Rectal smooth muscle tissue (tissue), 1 donor: ENCODE measurements around the gene IL10RA.
"Not testable (repeated sequence)": the region's sequence is repeated elsewhere in the genome, so short reads cannot be mapped to it uniquely, and the experiment has no call there.

Experiments used
- H3K27ac ChIP-seq: one replicate; pipeline ENCODE4 v1.7.0; 2013; ENCODE audit warnings: low read depth, low read length, inconsistent platforms
- H3K27me3 ChIP-seq: one replicate; pipeline ENCODE4 v1.7.0; 2013; ENCODE audit warnings: low read length; ENCODE audit not compliant: control insufficient read depth, insufficient read depth
- H3K36me3 ChIP-seq: one replicate; pipeline ENCODE4 v1.7.0; 2013; ENCODE audit warnings: low read length; ENCODE audit not compliant: control insufficient read depth, insufficient read depth
- H3K4me1 ChIP-seq: one replicate; pipeline ENCODE4 v1.7.0; 2013; ENCODE audit warnings: low read length; ENCODE audit not compliant: control insufficient read depth, insufficient read depth
- H3K4me3 ChIP-seq: one replicate; pipeline ENCODE4 v1.7.0; 2013; ENCODE audit warnings: low read length
- H3K9ac ChIP-seq: one replicate; pipeline ENCODE4 v1.7.0; 2013; ENCODE audit warnings: low read length

The IL10RA gene

GRCh38 chr11:117970400-117971024 is 15.7 kb upstream of the IL10RA start:
- Histone ChIP-seq H3K9ac (no peak overlapping the region), H3K27ac (no peak overlapping the region), H3K4me3 (no peak overlapping the region), H3K27me3 (no peaks in the 10 kb centered on the region), H3K36me3 (no peaks in the 10 kb centered on the region), H3K4me1 (no peaks in the 10 kb centered on the region)

DNA sequence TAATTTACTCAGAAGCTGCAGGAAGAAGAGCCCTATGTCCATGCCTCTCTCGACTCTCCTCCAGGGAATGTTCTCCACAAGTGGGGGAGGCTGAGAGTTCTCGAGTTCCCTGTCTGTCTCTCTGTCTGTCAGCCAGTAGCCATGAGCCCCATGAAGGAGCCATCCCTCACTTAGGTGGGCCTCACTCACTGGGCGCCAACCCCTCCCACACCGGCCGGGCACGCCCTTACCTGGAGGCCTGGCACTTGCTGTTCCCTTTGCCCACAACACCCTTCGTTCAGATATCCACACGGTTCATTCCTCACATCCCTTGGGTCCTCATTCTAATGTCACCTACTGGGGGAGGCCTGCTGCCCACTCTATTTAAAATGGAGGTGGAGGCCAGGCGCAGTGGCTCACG is 14.2 kb upstream of the IL10RA start:
- H3K36me3 ChIP-seq = no peaks in the 10 kb centered on the region
- no peak overlapping the region for H3K27ac ChIP-seq
- H3K27me3 ChIP-seq = no peaks in the 10 kb centered on the region
- no peak overlapping the region for H3K9ac ChIP-seq
- H3K4me1 ChIP-seq = no peaks in the 10 kb centered on the region
- no peak overlapping the region for H3K4me3 ChIP-seq

DNA sequence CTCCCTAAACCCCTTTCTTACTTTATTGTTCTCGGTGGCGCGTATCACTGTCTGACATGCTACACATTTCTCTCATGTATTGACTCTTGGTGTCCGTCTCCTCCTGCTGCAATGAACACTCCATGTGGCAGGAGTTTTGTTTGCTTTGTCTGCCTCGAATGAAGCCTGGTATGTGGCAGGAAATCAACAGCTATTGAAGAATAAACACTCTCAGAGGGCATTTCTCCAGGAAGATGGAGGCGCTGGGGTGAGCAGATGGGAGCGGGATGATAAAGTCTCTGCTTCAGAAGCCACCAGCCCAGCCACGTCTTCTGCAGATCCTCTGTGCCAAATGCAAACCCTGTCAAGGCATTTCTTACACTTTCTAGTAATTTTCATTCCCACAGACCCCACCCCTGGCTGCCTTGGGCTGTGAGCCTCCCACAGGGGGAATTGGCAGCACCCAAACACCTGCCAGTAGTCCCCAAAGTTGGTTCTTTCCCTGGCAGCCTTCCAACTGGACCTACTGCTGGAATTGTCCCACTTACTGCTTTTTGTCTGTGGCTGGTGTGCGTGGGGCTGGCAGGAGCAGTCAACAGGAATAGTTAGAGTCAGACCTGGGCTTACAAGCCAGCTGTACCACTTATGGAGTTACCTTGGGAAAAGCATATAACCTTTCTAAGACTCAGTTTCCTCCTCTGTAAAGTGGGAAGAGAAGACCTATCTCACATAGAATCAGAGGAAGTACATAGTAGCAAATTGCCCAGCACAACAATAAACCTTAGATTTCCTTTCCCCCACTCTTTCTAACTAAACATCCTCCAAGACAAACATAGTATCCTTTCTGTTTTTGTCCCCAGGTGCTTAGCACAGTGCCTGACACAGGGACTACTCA is 13.3 kb upstream of the IL10RA start:
- no peak overlapping the region for H3K9ac ChIP-seq
- no peaks in the 10 kb centered on the region for H3K27me3 ChIP-seq
- H3K27ac ChIP-seq = no peak overlapping the region
- H3K4me1 ChIP-seq = no peaks in the 10 kb centered on the region
- H3K4me3 ChIP-seq = no peak overlapping the region
- H3K36me3 ChIP-seq = no peaks in the 10 kb centered on the region

- Histone ChIP-seq H3K4me3 (no peak overlapping the region), H3K36me3 (no peaks in the 10 kb centered on the region), H3K27ac (no peak overlapping the region), H3K9ac (no peak overlapping the region), H3K4me1 (no peaks in the 10 kb centered on the region), H3K27me3 (no peaks in the 10 kb centered on the region)
These were observed 12.7 kb upstream of the IL10RA start for GRCh38 chr11:117973503-117973860.

GRCh38 chr11:117976445-117976844 is 9.7 kb upstream of the IL10RA start:
- Histone ChIP-seq H3K36me3 (no peaks in the 10 kb centered on the region), H3K4me1 (no peaks in the 10 kb centered on the region), H3K27ac (no peak overlapping the region), H3K4me3 (no peak overlapping the region), H3K27me3 (no peaks in the 10 kb centered on the region), H3K9ac (no peak overlapping the region)

GRCh38 chr11:117977029-117977428 is 9.2 kb upstream of the IL10RA start:
- Histone ChIP-seq H3K4me1 (no peaks in the 10 kb centered on the region), H3K27me3 (no peaks in the 10 kb centered on the region), H3K4me3 (no peak overlapping the region), H3K36me3 (no peaks in the 10 kb centered on the region), H3K9ac (no peak overlapping the region), H3K27ac (no peak overlapping the region)

DNA sequence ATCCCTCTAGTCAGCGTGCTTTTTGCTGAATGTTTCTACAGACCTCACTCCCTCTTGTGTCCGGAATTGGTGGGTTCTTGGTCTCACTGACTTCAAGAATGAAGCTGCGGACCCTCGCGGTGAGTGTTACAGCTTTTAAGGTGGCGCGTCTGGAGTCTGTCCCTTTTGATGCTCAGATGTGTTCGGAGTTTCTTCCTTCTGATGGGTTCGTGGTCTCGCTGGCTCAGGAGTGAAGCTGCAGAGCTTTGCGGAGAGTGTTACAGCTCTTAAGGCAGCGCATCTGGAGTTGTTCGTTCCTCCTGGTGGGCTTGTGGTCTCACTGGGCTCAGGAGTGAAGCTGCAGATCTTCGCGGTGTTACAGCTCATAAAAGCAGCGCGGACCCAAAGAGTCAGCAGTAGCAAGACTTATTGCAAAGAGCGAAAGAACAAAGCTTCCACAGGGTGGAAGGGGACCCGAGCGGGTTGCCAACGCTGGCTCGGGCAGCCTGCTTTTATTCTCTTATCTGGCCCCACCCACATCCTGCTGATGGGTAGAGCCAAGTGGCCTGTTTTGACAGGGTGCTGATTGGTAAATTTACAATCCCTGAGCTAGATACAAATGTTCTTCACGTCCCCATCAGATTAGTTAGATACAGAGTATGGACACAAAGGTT is 8.5 kb upstream of the IL10RA start:
- H3K4me1 ChIP-seq, H3K27ac ChIP-seq, H3K9ac ChIP-seq, H3K4me3 ChIP-seq, H3K27me3 ChIP-seq, H3K36me3 ChIP-seq: not testable (repeated sequence)

GRCh38 chr11:117978291-117978910 is 7.8 kb upstream of the IL10RA start:
- not testable (repeated sequence) for H3K27ac ChIP-seq, H3K4me1 ChIP-seq, H3K27me3 ChIP-seq, H3K9ac ChIP-seq, H3K36me3 ChIP-seq, H3K4me3 ChIP-seq

DNA sequence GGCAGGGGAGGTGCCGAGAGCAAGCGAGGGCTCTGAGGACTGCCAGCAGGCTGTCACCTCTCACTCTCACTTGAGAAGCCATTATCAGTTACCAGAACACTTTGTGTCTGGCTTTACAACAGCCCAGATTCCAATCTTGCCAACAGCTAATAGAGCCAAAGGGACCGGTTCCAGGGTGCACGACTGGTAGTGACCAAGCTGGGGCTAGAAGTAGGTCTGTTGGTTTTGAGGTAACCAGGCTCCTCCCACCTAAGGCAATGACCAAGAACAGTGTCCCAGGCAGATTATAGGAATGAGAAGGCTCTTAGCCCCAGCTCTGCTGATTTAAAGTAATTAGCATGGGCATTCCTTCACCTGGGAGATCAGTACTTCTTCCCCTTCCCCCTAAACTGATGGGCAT is 7.2 kb upstream of the IL10RA start:
- Histone ChIP-seq H3K27ac (no peak overlapping the region), H3K36me3 (no peaks in the 10 kb centered on the region), H3K9ac (no peak overlapping the region), H3K4me3 (no peak overlapping the region), H3K4me1 (no peaks in the 10 kb centered on the region), H3K27me3 (no peaks in the 10 kb centered on the region)

DNA sequence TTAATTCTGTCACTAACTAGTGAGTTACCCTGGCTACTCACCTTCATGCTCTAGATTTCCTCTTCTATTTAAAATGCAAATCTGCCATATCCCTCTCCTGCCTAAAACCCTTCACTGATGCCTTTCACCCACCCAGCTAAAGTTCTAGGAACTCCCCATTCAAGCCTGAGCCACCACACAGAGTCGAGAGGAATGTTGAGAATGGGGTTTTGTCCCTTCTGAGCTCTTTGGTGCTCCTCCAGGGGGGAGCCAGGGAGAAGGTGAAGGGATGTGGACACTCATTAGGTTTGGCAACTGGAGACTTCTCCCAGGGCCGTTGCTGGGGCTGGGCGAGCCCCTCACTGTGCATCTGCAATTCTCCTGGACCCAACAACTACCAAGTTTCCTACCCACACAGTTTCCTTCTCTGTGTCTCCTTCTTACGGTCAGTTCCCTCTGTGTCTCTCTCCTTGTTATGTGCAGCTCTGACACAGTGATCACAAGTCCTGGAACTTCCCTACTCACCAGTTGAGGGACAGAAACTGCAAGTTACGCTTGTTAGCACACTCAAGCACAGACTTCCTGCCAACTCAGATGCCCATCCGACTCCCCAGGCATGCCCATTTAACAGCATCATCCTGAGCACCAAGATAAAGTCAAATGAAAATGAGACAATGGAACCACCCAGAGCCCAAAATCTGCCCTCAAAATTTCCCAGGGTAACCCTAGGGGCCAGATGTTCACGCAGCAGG is 6.5 kb upstream of the IL10RA start:
- Histone ChIP-seq H3K9ac (no peak overlapping the region), H3K27ac (no peak overlapping the region), H3K36me3 (no peaks in the 10 kb centered on the region), H3K27me3 (no peaks in the 10 kb centered on the region), H3K4me1 (no peaks in the 10 kb centered on the region), H3K4me3 (no peak overlapping the region)

- no peaks in the 10 kb centered on the region for H3K4me1 ChIP-seq
- H3K9ac ChIP-seq = no peak overlapping the region
- no peaks in the 10 kb centered on the region for H3K36me3 ChIP-seq
- no peaks in the 10 kb centered on the region for H3K27me3 ChIP-seq
- no peak overlapping the region for H3K4me3 ChIP-seq
- H3K27ac ChIP-seq = no peak overlapping the region
These were observed 5.9 kb upstream of the IL10RA start for GRCh38 chr11:117980280-117980679.

DNA sequence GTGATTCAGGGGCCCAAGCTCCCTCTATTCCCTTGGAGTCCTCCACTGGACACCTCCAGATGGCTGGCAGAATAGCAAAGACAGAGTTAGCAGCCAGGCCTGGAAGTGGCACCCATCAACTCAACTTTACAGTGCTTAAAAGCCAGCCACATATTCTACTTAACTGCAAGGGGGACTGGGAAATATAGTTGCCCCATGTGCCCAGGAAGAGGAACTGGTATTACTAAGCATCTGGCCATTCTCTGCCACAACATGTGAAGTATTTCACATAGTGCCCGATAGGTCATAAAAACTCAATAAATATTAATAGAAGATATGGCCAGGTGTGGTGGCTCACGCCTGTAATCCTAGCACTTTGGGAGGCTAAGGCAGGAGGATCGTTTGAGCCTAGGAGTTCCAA is 5.5 kb upstream of the IL10RA start:
- H3K36me3 ChIP-seq = no peaks in the 10 kb centered on the region
- H3K4me3 ChIP-seq = no peak overlapping the region
- no peaks in the 10 kb centered on the region for H3K4me1 ChIP-seq
- H3K9ac ChIP-seq = no peak overlapping the region
- H3K27me3 ChIP-seq = no peaks in the 10 kb centered on the region
- H3K27ac ChIP-seq = no peak overlapping the region
